NOMO-1 treated with dmso at 0.1 percent for 144 hours (cell line): ENCODE data around the gene UNC13B.
"Not testable (repeated sequence)": the region's sequence is repeated elsewhere in the genome, so short reads cannot be mapped to it uniquely, and the experiment has no call there.

Experiments used
- DNase-seq: peaks from one replicate; lab custom pipeline; 2025; ENCODE audit not compliant: unreplicated experiment; lab: John Stamatoyannopoulos, UW

Gene UNC13B

GRCh38 chr9:35162605-35163315 is 951 bp downstream of the UNC13B start:
- DNase-seq, result no peak

- no peak for DNase-seq
Observed at GRCh38 chr9:35163413-35163812, 1.6 kb downstream of the UNC13B start.

GRCh38 chr9:35164711-35165110 is 2.9 kb downstream of the UNC13B start:
- no peak for DNase-seq

GRCh38 chr9:35167429-35167828 is 5.6 kb downstream of the UNC13B start:
- DNase-seq, result not testable (repeated sequence)

GRCh38 chr9:35168963-35169362 is 7.2 kb downstream of the UNC13B start:
- DNase-seq, result no peak

GRCh38 chr9:35172878-35173277 is 11.1 kb downstream of the UNC13B start:
- DNase-seq, result no peak

GRCh38 chr9:35177520-35177919 is 15.7 kb downstream of the UNC13B start:
- DNase-seq, result no peak

- DNase-seq, result no peak
Observed at GRCh38 chr9:35179347-35180280, 17.8 kb downstream of the UNC13B start.

- DNase-seq, result no peak
Observed at GRCh38 chr9:35180801-35181200, 19.0 kb downstream of the UNC13B start.

GRCh38 chr9:35182401-35182800 is 20.6 kb downstream of the UNC13B start:
- not testable (repeated sequence) for DNase-seq

GRCh38 chr9:35182996-35183754 is 21.4 kb downstream of the UNC13B start:
- not testable (repeated sequence) for DNase-seq

GRCh38 chr9:35183755-35184480 is 22.1 kb downstream of the UNC13B start:
- DNase-seq, result not testable (repeated sequence)

GRCh38 chr9:35186524-35186923 is 24.7 kb downstream of the UNC13B start:
- DNase-seq, result no peak

- no peak for DNase-seq
Observed at GRCh38 chr9:35190203-35190602, 28.4 kb downstream of the UNC13B start.

- no peak for DNase-seq
Observed at GRCh38 chr9:35191105-35191504, 29.3 kb downstream of the UNC13B start.

GRCh38 chr9:35193762-35194161 is 32.0 kb downstream of the UNC13B start:
- DNase-seq, result no peak

- DNase-seq, result no peak
Observed at GRCh38 chr9:35195683-35196082, 33.9 kb downstream of the UNC13B start.

- DNase-seq, result no peak
Observed at GRCh38 chr9:35198191-35198590, 36.4 kb downstream of the UNC13B start.

- no peak for DNase-seq
Observed at GRCh38 chr9:35203528-35203927, 41.7 kb downstream of the UNC13B start.

GRCh38 chr9:35205340-35205739 is 43.5 kb downstream of the UNC13B start:
- DNase-seq, result no peak

GRCh38 chr9:35211854-35212253 is 50.0 kb downstream of the UNC13B start:
- DNase-seq, result no peak
